Hepatocyte (in vitro differentiated cells): Measurements from ENCODE around the gene DUS2.

ENCODE experiments used
- CTCF ChIP-seq: fragments of 200-600 bp; sonication (generic); IDR thresholded peaks from 2 replicates; pipeline ENCODE4 v1.5.1; 2016; ENCODE audit warnings: antibody characterized with exemption, mild to moderate bottlenecking; ENCODE audit not compliant: poor library complexity
- EZH2 ChIP-seq: fragments of 200-600 bp; sonication (generic); IDR thresholded peaks from 2 replicates; pipeline ENCODE4 v1.6.1; 2016; ENCODE audit warnings: antibody characterized with exemption, mild to moderate bottlenecking, borderline replicate concordance
- EZH2phosphoT487 ChIP-seq: fragments of 200-600 bp; sonication (generic); IDR thresholded peaks from one replicate; pipeline ENCODE4 v1.6.1; 2018; ENCODE audit warnings: antibody characterized with exemption, mild to moderate bottlenecking, low read depth, moderate library complexity; ENCODE audit not compliant: unreplicated experiment, severe bottlenecking

- TF ChIP-seq EZH2 (no peak), EZH2phosphoT487 (no peak), CTCF (no peak)
These were observed 23.0 kb downstream of the DUS2 start for GRCh38 chr16:68046106-68046505.
